ENCODE results near the gene TBX2.

TBX2 gene

GRCh38 chr17:61413661-61414126 lies 14.1 kb downstream of the TBX2 start:
- no peak for FAIRE-seq
- no peak for DNase-seq (ENCODE audit: low spot score)

GRCh38 chr17:61414141-61414935 lies 14.7 kb downstream of the TBX2 start:
- FAIRE-seq (peak; percentile 92), DNase-seq (ENCODE audit: low spot score) (peak; percentile 67)

GRCh38 chr17:61414936-61415251 lies 15.3 kb downstream of the TBX2 start:
- no peak for FAIRE-seq

GRCh38 chr17:61415374-61416210 lies 15.9 kb downstream of the TBX2 start:
- FAIRE-seq, result peak; percentile 78
- no peak for DNase-seq (ENCODE audit: low spot score)

More at GRCh38 chr17:61414936-61415251, 15.3 kb downstream of the TBX2 start:
- DNase-seq (ENCODE audit: low spot score), result no peak

GRCh38 chr17:61416211-61416539 lies 16.5 kb downstream of the TBX2 start:
- no peak for DNase-seq (ENCODE audit: low spot score)
- FAIRE-seq, result peak; percentile 81

- FAIRE-seq (peak; percentile 99), DNase-seq (ENCODE audit: low spot score) (peak; percentile 97)
Measured at GRCh38 chr17:61416540-61417363, 17.1 kb downstream of the TBX2 start.

- FAIRE-seq (no peak), DNase-seq (ENCODE audit: low spot score) (no peak)
Measured at GRCh38 chr17:61418449-61418848, 18.8 kb downstream of the TBX2 start.

GRCh38 chr17:61419496-61420046 lies 19.9 kb downstream of the TBX2 start:
- FAIRE-seq, result peak; percentile 95
- DNase-seq (ENCODE audit: low spot score), result no peak

GRCh38 chr17:61420052-61420451 lies 20.4 kb downstream of the TBX2 start:
- FAIRE-seq (peak; percentile 84), DNase-seq (ENCODE audit: low spot score) (no peak)

- no peak for DNase-seq (ENCODE audit: low spot score)
- FAIRE-seq, result peak; percentile 83
Measured at GRCh38 chr17:61420745-61421398, 21.2 kb downstream of the TBX2 start.

- no peak for DNase-seq (ENCODE audit: low spot score)
- FAIRE-seq, result no peak
Measured at GRCh38 chr17:61421460-61421859, 21.8 kb downstream of the TBX2 start.

- peak; percentile 9 for FAIRE-seq
- DNase-seq (ENCODE audit: low spot score), result no peak
Measured at GRCh38 chr17:61422116-61422799, 22.6 kb downstream of the TBX2 start.

GRCh38 chr17:61422869-61423268 lies 23.2 kb downstream of the TBX2 start:
- no peak for DNase-seq (ENCODE audit: low spot score)
- peak; percentile 97 for FAIRE-seq

- FAIRE-seq (peak; percentile 79), DNase-seq (ENCODE audit: low spot score) (no peak)
Measured at GRCh38 chr17:61423967-61424649, 24.5 kb downstream of the TBX2 start.

- DNase-seq (ENCODE audit: low spot score), result no peak
- peak; percentile 98 for FAIRE-seq
Measured at GRCh38 chr17:61425682-61426481, 26.2 kb downstream of the TBX2 start.

GRCh38 chr17:61426482-61427304 lies 27.1 kb downstream of the TBX2 start:
- DNase-seq (ENCODE audit: low spot score) (peak; percentile 89), FAIRE-seq (no peak)

- FAIRE-seq, result peak; percentile 90
- DNase-seq (ENCODE audit: low spot score), result no peak
Measured at GRCh38 chr17:61427567-61427966, 27.9 kb downstream of the TBX2 start.

GRCh38 chr17:61429274-61429673 lies 29.6 kb downstream of the TBX2 start:
- FAIRE-seq, result no peak

More at GRCh38 chr17:61429274-61429673, 29.6 kb downstream of the TBX2 start:
- DNase-seq (ENCODE audit: low spot score), result no peak

Measured in urothelium cell line (cell line).